H9 (cell line): Measurements from ENCODE around the gene CDK15. TPM values are rescaled to one million over a fixed set of nuclear protein-coding genes. Genes with fewer than 3 reads are reported as not detected.

Experiments used
- DNase-seq: peaks from one replicate; pipeline ENCODE4 v3.0.0-alpha.2; 2017
- H2AFZ ChIP-seq: one replicate; pipeline ENCODE4 v1.6.1; 2013; ENCODE audit warnings: mild to moderate bottlenecking, low read length, control low read depth, moderate library complexity
- H2AK5ac ChIP-seq: 2 replicates; pipeline ENCODE4 v1.6.1; 2013; ENCODE audit warnings: low read length, control low read depth, mixed read lengths; ENCODE audit not compliant: insufficient read length
- H2BK120ac ChIP-seq: one replicate; pipeline ENCODE4 v1.6.1; 2013; ENCODE audit warnings: low read depth, mild to moderate bottlenecking, low read length, control low read depth, inconsistent platforms; ENCODE audit not compliant: poor library complexity, severe bottlenecking
- H2BK12ac ChIP-seq: 2 replicates; pipeline ENCODE4 v1.6.1; 2013; ENCODE audit warnings: low read length, control low read depth, mixed read lengths, low read depth; ENCODE audit not compliant: insufficient read length
- H2BK15ac ChIP-seq: 2 replicates; pipeline ENCODE4 v1.6.1; 2013; ENCODE audit warnings: low read depth, low read length, control low read depth
- H2BK20ac ChIP-seq: one replicate; pipeline ENCODE4 v1.6.1; 2013; ENCODE audit warnings: low read depth, mild to moderate bottlenecking, low read length, control low read depth, inconsistent platforms; ENCODE audit not compliant: poor library complexity, severe bottlenecking
- H2BK5ac ChIP-seq: 2 replicates; pipeline ENCODE4 v1.6.1; 2013; ENCODE audit warnings: low read length, control low read depth, mixed read lengths; ENCODE audit not compliant: insufficient read length
- H3K14ac ChIP-seq: 2 replicates; pipeline ENCODE4 v1.6.1; 2013; ENCODE audit warnings: low read length, control low read depth; ENCODE audit not compliant: insufficient read depth
- H3K18ac ChIP-seq: 2 replicates; pipeline ENCODE4 v1.6.1; 2013; ENCODE audit warnings: low read depth, mild to moderate bottlenecking, mixed read lengths, low read length, control low read depth; ENCODE audit not compliant: insufficient read length
- H3K23ac ChIP-seq: 2 replicates; pipeline ENCODE4 v1.6.1; 2013; ENCODE audit warnings: low read length, control low read depth, mixed read lengths, low read depth; ENCODE audit not compliant: insufficient read length
- H3K23me2 ChIP-seq: 2 replicates; pipeline ENCODE4 v1.6.1; 2013; ENCODE audit warnings: low read depth, mild to moderate bottlenecking, mixed read lengths, low read length, control low read depth; ENCODE audit not compliant: insufficient read length, poor library complexity, severe bottlenecking
- H3K27ac ChIP-seq: 2 replicates; pipeline ENCODE4 v1.5.1; 2013; ENCODE audit warnings: low read length, control low read depth, mixed read lengths, low read depth; ENCODE audit not compliant: insufficient read length
- H3K27me3 ChIP-seq: 2 replicates; pipeline ENCODE4 v1.6.1; 2013; ENCODE audit warnings: low read length, control low read depth, inconsistent platforms; ENCODE audit not compliant: insufficient read depth
- H3K4ac ChIP-seq: 2 replicates; pipeline ENCODE4 v1.6.1; 2013; ENCODE audit warnings: low read depth, mild to moderate bottlenecking, control low read depth, inconsistent platforms, low read length, moderate library complexity
- H3K4me1 ChIP-seq: 2 replicates; pipeline ENCODE4 v1.6.1; 2013; ENCODE audit warnings: low read length, control low read depth, inconsistent platforms; ENCODE audit not compliant: insufficient read depth
- H3K4me2 ChIP-seq: 2 replicates; pipeline ENCODE4 v1.6.1; 2013; ENCODE audit warnings: low read length, control low read depth, mixed read lengths; ENCODE audit not compliant: insufficient read length, insufficient read depth
- H3K56ac ChIP-seq: 2 replicates; pipeline ENCODE4 v1.6.1; 2013; ENCODE audit warnings: low read depth, mild to moderate bottlenecking, mixed read lengths, low read length, control low read depth; ENCODE audit not compliant: insufficient read length
- H3K79me1 ChIP-seq: 2 replicates; pipeline ENCODE4 v1.6.1; 2013; ENCODE audit warnings: low read depth, mild to moderate bottlenecking, moderate library complexity, low read length, control low read depth, inconsistent platforms; ENCODE audit not compliant: insufficient read depth, poor library complexity, severe bottlenecking
- H3K79me2 ChIP-seq: 2 replicates; pipeline ENCODE4 v1.6.1; 2013; ENCODE audit warnings: low read length, control low read depth, inconsistent platforms; ENCODE audit not compliant: insufficient read depth
- H3K9ac ChIP-seq: 2 replicates; pipeline ENCODE4 v1.6.1; 2013; ENCODE audit warnings: low read length, control low read depth, mixed read lengths; ENCODE audit not compliant: insufficient read length; ENCODE audit errors: extremely low read depth
- H3K9me3 ChIP-seq: one replicate; pipeline ENCODE4 v1.6.1; 2013; ENCODE audit warnings: low read depth, low read length, inconsistent platforms; ENCODE audit not compliant: control insufficient read depth
- H3T11ph ChIP-seq: one replicate; pipeline ENCODE4 v1.6.1; 2013; ENCODE audit warnings: mild to moderate bottlenecking, low read length, control low read depth, inconsistent platforms
- H4K20me1 ChIP-seq: one replicate; pipeline ENCODE4 v1.6.1; 2013; ENCODE audit not compliant: control insufficient read depth, insufficient read length, insufficient read depth
- H4K5ac ChIP-seq: 2 replicates; pipeline ENCODE4 v1.6.1; 2013; ENCODE audit warnings: low read depth, mild to moderate bottlenecking, mixed read lengths, low read length, control low read depth; ENCODE audit not compliant: insufficient read length
- H4K8ac ChIP-seq: replicated peaks from 2 replicates; pipeline ENCODE4 v1.6.1; 2013; ENCODE audit warnings: low read length, control low read depth, mixed read lengths, low read depth; ENCODE audit not compliant: insufficient read length
- H4K91ac ChIP-seq: 2 replicates; pipeline ENCODE4 v1.6.1; 2013; ENCODE audit warnings: low read depth, mild to moderate bottlenecking, moderate library complexity, mixed read lengths, low read length, control low read depth; ENCODE audit not compliant: insufficient read length
- H3K27ac Mint-ChIP-seq, 3 experiments: 2 replicates in 2 of 3; 3 replicates in 1 of 3; pipeline ENCODE4 v1.8.0; 2020 to 2021; ENCODE audit warnings: mixed read lengths in 3 of 3, mild to moderate bottlenecking in 1 of 3, moderate library complexity in 1 of 3
- H3K27me3 Mint-ChIP-seq: 2 replicates; pipeline ENCODE4 v1.8.0; 2021; ENCODE audit warnings: low read depth, mild to moderate bottlenecking, moderate library complexity, mixed read lengths
- H3K36me3 Mint-ChIP-seq, 3 experiments: 2 replicates in 2 of 3; 3 replicates in 1 of 3; pipeline ENCODE4 v1.8.0; 2020 to 2021; ENCODE audit warnings: low read depth in 3 of 3, mixed read lengths in 3 of 3; ENCODE audit not compliant: insufficient read depth in 1 of 3
- H3K4me1 Mint-ChIP-seq, 2 experiments: 2 replicates each; pipeline ENCODE4 v1.8.0; 2020; ENCODE audit warnings: mixed read lengths in 2 of 2
- H3K4me3 Mint-ChIP-seq, 2 experiments: 2 replicates in 1 of 2; 3 replicates in 1 of 2; pipeline ENCODE4 v1.8.0; 2020 to 2021; ENCODE audit warnings: mild to moderate bottlenecking in 2 of 2, mixed read lengths in 2 of 2, moderate library complexity in 1 of 2
- H3K9me3 Mint-ChIP-seq, 2 experiments: 2 replicates in 1 of 2; 3 replicates in 1 of 2; pipeline ENCODE4 v1.8.0; 2020; ENCODE audit warnings: mild to moderate bottlenecking in 2 of 2, mixed read lengths in 2 of 2, moderate library complexity in 1 of 2
- whole genome bisulfite sequencing: extraction: QIAGEN DNeasy Blood & Tissue Kit; methylation state at CpG from one replicate; pipeline ENCODE4 v1.1.7; 2013; ENCODE audit warnings: missing lambda C conversion rate, low lambda C conversion rate, mixed read lengths; ENCODE audit not compliant: insufficient read length; ENCODE audit errors: extremely low coverage; 5-methylcytosine and 5-hydroxymethylcytosine counted together
- total RNA-seq: library from RNA; stranded (reverse); gene quantifications from 2 replicates; pipeline ENCODE4 v1.2.1, GENCODE V29; 2021
- TF ChIP-seq, protein P1 (sequence below): fragments of 200-600 bp; sonication (generic); conservative IDR thresholded peaks from 3 replicates; pipeline ENCODE4 v1.8.0; 2021; ENCODE audit warnings: antibody characterized with exemption, mild to moderate bottlenecking

The CDK15 gene
- total RNA-seq, 1 experiment from 2014 or later = not detected

DNA sequence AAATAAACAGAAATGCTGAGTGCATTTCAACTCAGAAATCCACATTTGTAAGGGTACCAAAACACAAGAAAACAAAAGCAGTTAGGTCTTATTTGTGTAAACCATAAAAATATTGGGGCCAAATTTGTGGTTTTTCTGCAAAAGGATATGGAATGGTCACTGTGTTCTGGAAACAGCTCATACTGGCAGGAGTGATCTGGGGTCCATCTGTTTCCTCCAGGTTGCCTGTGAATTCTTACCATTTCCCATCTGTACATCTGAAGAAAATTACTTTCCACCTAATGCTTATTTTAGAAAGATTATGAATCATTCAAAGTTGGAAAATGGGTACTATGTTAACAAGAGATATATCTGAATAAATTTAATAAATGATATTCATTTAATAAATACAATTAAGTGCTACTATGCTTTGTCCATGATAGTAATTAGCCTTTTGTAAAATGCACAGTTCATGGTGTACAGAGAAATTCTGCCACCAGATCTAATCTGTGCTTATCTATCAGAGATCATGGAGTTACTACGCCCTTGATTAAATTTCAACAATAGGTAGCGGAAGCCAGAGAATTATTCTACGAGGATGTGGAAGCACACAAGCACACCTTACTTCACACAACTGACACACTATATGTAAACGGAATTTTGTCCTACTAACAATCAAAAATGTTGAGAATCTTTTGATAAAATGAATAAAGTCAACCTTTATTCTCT lies 36.5 kb upstream of the CDK15 start:
- no peak overlapping the region for H3K4me2 ChIP-seq
- H3K4me3 Mint-ChIP-seq = no peak overlapping the region

More for the DNA sequence above, 36.5 kb upstream of the CDK15 start:
- Histone ChIP-seq H2BK20ac (no peak overlapping the region), H3K79me1 (no peaks in the 10 kb centered on the region), H2BK120ac (no peak overlapping the region), H3K27me3 (no peaks in the 10 kb centered on the region), H3K56ac (no peak overlapping the region), H3T11ph (no peak overlapping the region), H3K4ac (no peak overlapping the region), H4K5ac (no peak overlapping the region), H2BK5ac (no peak overlapping the region), H4K20me1 (no peaks in the 10 kb centered on the region), H3K18ac (no peak overlapping the region), H2BK12ac (no peak overlapping the region), H3K9ac (no peak overlapping the region), H2AK5ac (no peak overlapping the region), H2BK15ac (no peak overlapping the region), H3K23ac (no peak overlapping the region), H3K4me1 (peaks cover 4% of the 10 kb centered on the region; the same call in 1 of the 2 replicates), H4K8ac (no peak overlapping the region), H3K9me3 (no peaks in the 10 kb centered on the region), H3K23me2 (no peaks in the 10 kb centered on the region), H3K79me2 (peaks cover 4% of the 10 kb centered on the region; the same call in 1 of the 2 replicates), H4K91ac (no peak overlapping the region), H2AFZ (no peak overlapping the region), H3K27ac (no peak overlapping the region), H3K14ac (no peak overlapping the region)
- DNase-seq = no peak
- TF ChIP-seq, protein P1, sequence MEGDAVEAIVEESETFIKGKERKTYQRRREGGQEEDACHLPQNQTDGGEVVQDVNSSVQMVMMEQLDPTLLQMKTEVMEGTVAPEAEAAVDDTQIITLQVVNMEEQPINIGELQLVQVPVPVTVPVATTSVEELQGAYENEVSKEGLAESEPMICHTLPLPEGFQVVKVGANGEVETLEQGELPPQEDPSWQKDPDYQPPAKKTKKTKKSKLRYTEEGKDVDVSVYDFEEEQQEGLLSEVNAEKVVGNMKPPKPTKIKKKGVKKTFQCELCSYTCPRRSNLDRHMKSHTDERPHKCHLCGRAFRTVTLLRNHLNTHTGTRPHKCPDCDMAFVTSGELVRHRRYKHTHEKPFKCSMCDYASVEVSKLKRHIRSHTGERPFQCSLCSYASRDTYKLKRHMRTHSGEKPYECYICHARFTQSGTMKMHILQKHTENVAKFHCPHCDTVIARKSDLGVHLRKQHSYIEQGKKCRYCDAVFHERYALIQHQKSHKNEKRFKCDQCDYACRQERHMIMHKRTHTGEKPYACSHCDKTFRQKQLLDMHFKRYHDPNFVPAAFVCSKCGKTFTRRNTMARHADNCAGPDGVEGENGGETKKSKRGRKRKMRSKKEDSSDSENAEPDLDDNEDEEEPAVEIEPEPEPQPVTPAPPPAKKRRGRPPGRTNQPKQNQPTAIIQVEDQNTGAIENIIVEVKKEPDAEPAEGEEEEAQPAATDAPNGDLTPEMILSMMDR = no peak
- no CpG with 5 or more reads among the region's 4 CpGs for WGBS
- no peak overlapping the region for H3K27ac Mint-ChIP-seq
- peaks cover 0 to 2% of the 10 kb centered on the region in 2 experiments; a peak in 1 of 5 replicates for H3K9me3 Mint-ChIP-seq
- H3K4me1 Mint-ChIP-seq = peaks cover 14 to 23% of the 10 kb centered on the region in 2 experiments
- no peaks in the 10 kb centered on the region for H3K27me3 Mint-ChIP-seq
- peaks cover 7 to 10% (median 10%) of the 10 kb centered on the region in 3 experiments for H3K36me3 Mint-ChIP-seq
